HG03025 (cell line): ENCODE results near the gene PRM1.

ENCODE experiments used
- ATAC-seq: cut with Tn5 transposase; IDR thresholded peaks from one replicate; pipeline ENCODE4 v1.9.1; 2021; ENCODE audit warnings: mild to moderate bottlenecking, moderate library complexity; ENCODE audit not compliant: unreplicated experiment, low FRiP score

PRM1 gene

DNA sequence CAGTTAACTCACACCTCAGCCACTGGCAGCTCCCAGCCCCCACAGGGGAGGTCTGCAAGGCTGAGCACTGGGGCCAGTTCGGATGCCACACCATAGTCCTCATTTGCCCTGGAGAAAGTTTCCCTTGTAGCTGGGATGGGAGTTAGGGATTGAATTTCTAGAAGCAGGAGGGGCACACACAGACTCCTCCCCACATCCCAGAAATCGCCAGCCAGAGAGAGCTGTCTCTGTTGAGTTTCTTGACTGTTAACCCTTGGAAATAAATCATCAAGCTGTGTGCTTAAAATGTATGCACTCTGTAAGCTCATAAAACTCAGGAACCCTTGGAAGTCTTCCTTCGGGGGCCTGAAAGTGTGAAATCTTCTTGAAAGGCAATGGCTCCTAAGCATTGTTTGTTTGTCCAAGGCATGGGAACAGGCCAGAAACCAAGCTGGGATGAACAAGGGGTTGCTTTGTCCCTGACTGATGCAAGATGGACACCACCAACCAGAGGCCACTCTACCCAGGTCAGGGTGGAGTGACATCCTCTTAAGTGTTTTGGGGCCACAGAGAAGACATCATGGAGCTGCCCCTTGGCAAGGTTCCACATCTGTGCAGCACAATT lies 7.3 kb downstream of the PRM1 start:
- ATAC-seq, result no peak

GRCh38 chr16:11272921-11273720 lies 8.0 kb downstream of the PRM1 start, which contains the start of gene PRM3:
Gene PRM3, minus strand, starts transcription at chr16:11273629. Its CDS starts 34 bp downstream, at chr16:11273595.
- ATAC-seq, result no peak

DNA sequence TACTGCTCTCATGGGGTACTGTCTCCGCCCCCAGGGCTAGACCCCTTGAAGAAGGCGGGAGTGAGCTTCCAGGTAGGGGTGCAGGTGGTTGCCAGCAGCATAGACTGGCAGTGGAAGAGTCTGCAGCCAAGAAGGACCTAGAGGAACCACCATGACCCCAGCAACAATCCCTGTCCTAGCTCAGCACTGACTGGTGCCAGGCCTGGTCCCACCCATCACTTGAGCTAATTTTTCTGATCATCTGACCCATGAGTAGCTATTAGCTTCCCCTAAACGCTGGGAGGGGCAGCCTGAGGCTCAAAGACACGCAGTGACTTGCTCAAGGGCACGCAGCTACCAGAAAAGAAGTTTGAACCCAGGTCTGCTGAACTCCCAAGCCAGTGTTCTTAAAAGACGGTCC lies 8.6 kb downstream of the PRM1 start:
- ATAC-seq, result no peak

GRCh38 chr16:11271610-11272009 lies 9.5 kb downstream of the PRM1 start:
- ATAC-seq, result no peak

GRCh38 chr16:11270602-11271162 lies 10.4 kb downstream of the PRM1 start:
- ATAC-seq, result no peak

DNA sequence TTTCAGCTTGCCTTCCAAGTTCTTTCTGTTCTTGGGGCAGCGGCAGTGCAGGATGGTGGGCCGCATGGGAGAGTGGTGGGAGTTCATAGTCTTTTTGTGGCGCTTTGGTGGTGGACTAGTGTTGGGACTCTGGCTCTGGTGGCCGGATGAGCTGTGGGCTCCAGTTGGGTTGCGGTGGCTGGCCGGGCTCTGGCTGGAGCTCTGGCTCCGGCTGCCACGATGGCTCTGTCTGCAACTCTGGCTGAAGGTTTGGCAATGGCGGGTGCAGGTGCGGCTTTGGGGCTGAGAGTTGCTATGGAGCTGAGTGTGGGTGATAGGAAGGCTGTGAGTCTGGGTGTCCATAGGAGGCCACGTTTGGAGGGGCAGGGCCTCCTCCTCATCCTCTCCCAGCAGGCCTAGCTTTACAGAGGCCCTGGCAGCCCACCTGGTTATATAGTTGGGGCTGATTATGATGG lies 12.2 kb downstream of the PRM1 start, which contains the start of gene TNP2:
Gene TNP2, minus strand, starts transcription at position 405 of the 455 bp plus-strand sequence. Its CDS starts 63 bp downstream, at position 342.
- ATAC-seq, result no peak

GRCh38 chr16:11265124-11265523 lies 16.0 kb downstream of the PRM1 start:
- no peak for ATAC-seq

- ATAC-seq, result no peak
These were observed 16.8 kb downstream of the PRM1 start for GRCh38 chr16:11264155-11264832.

- ATAC-seq, result no peak
These were observed 17.4 kb downstream of the PRM1 start for GRCh38 chr16:11263737-11264136.

GRCh38 chr16:11262915-11263314 lies 18.2 kb downstream of the PRM1 start:
- no peak for ATAC-seq

GRCh38 chr16:11260596-11260966 lies 20.5 kb downstream of the PRM1 start:
- ATAC-seq, result no peak

- no peak for ATAC-seq
These were observed 21.2 kb downstream of the PRM1 start for GRCh38 chr16:11259655-11260595.

- no peak for ATAC-seq
These were observed 22.3 kb downstream of the PRM1 start for GRCh38 chr16:11258553-11259492.

DNA sequence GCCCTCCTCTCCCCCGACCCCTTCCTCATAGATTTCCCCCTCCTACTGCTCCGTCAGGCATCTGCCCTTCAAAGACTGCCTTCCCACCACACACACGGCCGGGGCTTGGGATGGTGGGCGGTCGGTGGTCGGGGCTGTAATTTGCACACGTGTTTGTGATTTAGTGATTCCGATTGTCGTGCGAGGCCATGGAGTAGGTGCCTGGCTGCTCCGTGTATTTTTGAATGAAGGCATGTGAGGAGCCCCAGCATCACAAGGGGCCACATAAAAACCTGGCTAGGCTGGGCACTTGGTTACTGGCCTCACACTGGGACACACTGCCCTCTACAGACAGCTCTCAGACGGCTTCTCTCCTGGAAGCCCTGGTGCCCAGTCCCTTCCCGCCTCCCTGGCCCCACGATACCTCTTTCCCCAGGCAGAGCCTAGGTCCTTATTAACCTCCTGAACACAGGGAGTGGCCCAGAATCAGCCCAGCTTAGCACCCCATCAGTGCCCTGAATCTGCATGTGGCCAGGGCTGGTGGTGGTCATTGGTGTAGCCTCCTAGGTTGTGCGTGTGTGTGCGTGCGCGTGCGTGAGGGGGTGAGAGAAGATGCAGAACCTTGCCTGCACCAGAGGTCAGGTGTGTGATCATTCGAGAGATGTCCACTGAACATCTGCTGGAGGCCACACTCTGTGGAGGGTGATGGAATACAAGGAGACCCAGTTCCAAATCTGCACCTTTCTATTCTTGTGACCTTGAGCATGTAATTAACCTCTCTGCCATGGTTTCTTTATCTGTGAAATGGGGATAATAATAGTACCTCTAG lies 23.8 kb downstream of the PRM1 start:
- no peak for ATAC-seq

GRCh38 chr16:11256661-11257130 lies 24.4 kb downstream of the PRM1 start:
- ATAC-seq, result no peak

- ATAC-seq, result peak; percentile 52
These were observed 25.1 kb downstream of the PRM1 start, which contains the start of gene SOCS1 for GRCh38 chr16:11255737-11256660. Gene SOCS1, minus strand, starts transcription at chr16:11256204. Its CDS starts 726 bp downstream, at chr16:11255478.
